ENCODE results near the gene EHMT1. TPM values are rescaled to one million over a fixed set of nuclear protein-coding genes. Genes with fewer than 3 reads are reported as not detected.

Gene EHMT1
- total RNA-seq, 1 donor from 2014 or later: 159 TPM

DNA sequence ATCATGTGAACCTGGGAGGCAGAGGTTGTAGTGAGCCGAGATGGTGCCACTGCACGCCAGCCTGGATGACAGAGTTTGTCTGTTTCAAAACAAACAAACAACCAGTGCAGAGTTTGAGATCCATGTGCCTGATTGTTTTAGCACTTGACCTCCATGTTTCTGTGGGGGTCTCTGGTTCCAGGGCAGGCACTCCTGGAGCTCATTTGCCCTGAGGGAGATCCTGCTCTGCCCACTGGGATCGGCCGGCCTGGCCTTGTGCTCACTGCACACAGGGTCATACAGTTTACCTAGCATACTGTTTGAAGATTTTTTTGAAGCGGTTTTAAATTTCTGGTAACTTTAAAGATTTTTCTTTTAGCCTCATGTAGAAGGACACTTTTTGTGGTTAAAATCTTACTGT, 78.4 kb downstream of the EHMT1 start:
- H3K27ac Mint-ChIP-seq: no peak overlapping the region
- peaks cover 6% of the 10 kb centered on the region for H3K36me3 Mint-ChIP-seq (ENCODE audit: insufficient read depth)
- H3K4me3 Mint-ChIP-seq (ENCODE audit: low read depth): no peak overlapping the region
- peaks cover 3% of the 10 kb centered on the region for H3K9me3 Mint-ChIP-seq (ENCODE audit: low read depth)
- H3K27me3 Mint-ChIP-seq: no peaks in the 10 kb centered on the region
- no peak for DNase-seq (ENCODE audit: low spot score, unreplicated experiment)
- TF ChIP-seq, protein P1, sequence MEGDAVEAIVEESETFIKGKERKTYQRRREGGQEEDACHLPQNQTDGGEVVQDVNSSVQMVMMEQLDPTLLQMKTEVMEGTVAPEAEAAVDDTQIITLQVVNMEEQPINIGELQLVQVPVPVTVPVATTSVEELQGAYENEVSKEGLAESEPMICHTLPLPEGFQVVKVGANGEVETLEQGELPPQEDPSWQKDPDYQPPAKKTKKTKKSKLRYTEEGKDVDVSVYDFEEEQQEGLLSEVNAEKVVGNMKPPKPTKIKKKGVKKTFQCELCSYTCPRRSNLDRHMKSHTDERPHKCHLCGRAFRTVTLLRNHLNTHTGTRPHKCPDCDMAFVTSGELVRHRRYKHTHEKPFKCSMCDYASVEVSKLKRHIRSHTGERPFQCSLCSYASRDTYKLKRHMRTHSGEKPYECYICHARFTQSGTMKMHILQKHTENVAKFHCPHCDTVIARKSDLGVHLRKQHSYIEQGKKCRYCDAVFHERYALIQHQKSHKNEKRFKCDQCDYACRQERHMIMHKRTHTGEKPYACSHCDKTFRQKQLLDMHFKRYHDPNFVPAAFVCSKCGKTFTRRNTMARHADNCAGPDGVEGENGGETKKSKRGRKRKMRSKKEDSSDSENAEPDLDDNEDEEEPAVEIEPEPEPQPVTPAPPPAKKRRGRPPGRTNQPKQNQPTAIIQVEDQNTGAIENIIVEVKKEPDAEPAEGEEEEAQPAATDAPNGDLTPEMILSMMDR (IDR thresholded peaks at IDR 0.05; ENCODE audit: unreplicated experiment): no peak
- peaks cover 28% of the 10 kb centered on the region for H3K4me1 Mint-ChIP-seq (ENCODE audit: low read depth)

DNA sequence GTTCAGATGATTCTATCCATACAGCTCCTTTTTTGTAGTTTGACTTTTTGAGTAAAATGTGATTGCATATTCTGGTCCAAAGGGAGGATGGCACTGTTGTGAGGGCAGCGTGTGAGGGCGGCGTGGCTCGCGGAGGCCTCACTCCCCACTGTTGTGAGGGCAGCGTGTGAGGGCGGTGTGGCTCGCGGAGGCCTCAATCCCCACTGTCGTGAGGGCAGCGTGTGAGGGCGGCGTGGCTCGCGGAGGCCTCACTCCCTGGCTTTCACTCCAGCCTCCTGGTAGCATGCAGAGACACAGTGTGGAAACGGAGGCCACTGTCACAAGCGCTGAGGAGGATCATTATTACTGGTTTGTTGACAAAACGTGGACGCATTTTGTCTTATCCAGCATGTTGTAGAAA, 79.0 kb downstream of the EHMT1 start:
- peaks cover 25% of the 10 kb centered on the region for H3K4me1 Mint-ChIP-seq (ENCODE audit: low read depth)
- peaks cover 3% of the 10 kb centered on the region for H3K9me3 Mint-ChIP-seq (ENCODE audit: low read depth)
- H3K27me3 Mint-ChIP-seq: no peaks in the 10 kb centered on the region
- H3K36me3 Mint-ChIP-seq (ENCODE audit: insufficient read depth): peaks cover 10% of the 10 kb centered on the region
- no peak overlapping the region for H3K4me3 Mint-ChIP-seq (ENCODE audit: low read depth)
- TF ChIP-seq, protein P1 (IDR thresholded peaks at IDR 0.05; ENCODE audit: unreplicated experiment): no peak
- peak overlapping the region; percentile 49 for H3K27ac Mint-ChIP-seq
- DNase-seq (ENCODE audit: low spot score, unreplicated experiment): no peak

DNA sequence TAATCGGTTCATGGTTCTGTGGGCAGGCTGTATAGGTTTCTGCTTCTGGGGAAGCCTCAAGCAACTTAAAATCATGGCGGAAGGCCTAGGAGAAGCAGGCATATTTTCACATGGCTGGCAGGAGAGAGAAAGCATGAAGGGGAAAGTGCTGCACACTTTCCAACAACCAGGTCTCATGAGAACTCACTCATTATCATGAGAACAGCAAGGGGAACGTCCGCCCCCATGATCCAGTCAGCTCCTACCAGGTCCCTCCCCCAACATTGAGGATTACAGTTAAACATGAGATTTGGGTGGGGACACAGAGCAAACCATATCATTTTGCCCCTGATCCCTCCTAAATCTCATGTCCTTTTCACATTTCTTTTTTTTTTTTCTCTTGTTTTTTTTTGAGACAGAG, 82.1 kb downstream of the EHMT1 start:
- Mint-ChIP-seq H3K4me1 (ENCODE audit: low read depth) (peaks cover 19% of the 10 kb centered on the region), H3K27me3 (no peaks in the 10 kb centered on the region), H3K27ac (peak overlapping the region; percentile 28), H3K4me3 (ENCODE audit: low read depth) (no peak overlapping the region), H3K9me3 (ENCODE audit: low read depth) (peaks cover 11% of the 10 kb centered on the region), H3K36me3 (ENCODE audit: insufficient read depth) (peaks cover 17% of the 10 kb centered on the region)
- TF ChIP-seq, protein P1 (IDR thresholded peaks at IDR 0.05; ENCODE audit: unreplicated experiment): no peak
- DNase-seq (ENCODE audit: low spot score, unreplicated experiment): no peak

DNA sequence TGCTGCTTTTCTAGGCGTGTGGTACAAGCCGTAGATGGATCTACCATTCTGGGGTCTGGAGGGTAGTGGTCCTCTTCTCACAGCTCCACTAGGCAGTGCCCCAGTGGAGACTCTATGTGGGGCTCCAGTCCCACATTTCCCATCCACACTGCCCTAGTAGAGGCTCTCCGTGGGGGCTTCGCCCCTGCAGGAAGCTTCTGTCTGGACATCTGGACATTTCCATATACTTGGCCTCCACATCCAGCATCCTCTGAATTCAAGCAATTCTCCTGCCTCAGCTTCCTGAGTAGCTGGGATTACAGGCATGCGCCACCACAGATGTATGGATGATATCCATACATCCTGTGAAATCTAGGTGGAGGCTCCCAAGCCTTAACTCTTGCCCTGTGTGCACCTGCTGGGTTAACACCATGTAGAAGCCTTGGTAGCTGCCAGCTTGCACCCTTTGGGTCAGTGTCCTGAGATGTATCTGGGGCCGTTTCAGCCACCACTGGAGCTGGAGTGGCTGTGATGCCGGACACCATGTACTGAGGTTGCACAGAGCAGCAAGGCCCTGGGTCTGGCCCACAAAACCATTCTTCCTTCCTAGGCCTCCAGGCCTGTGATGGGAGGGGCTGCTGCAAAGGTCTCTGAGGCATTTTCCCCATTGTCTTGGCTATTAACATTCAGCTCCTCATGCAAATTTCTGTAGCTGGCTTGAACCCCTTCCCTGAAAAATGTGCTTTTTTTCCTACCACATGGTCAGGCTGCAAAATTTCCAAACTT, 84.0 kb downstream of the EHMT1 start:
- Mint-ChIP-seq H3K27me3 (no peaks in the 10 kb centered on the region), H3K4me3 (ENCODE audit: low read depth) (no peak overlapping the region), H3K4me1 (ENCODE audit: low read depth) (peaks cover 10% of the 10 kb centered on the region), H3K27ac (no peak overlapping the region), H3K36me3 (ENCODE audit: insufficient read depth) (peaks cover 17% of the 10 kb centered on the region), H3K9me3 (ENCODE audit: low read depth) (peaks cover 11% of the 10 kb centered on the region)
- TF ChIP-seq, protein P1 (IDR thresholded peaks at IDR 0.05; ENCODE audit: unreplicated experiment): no peak
- DNase-seq (ENCODE audit: low spot score, unreplicated experiment): no peak

DNA sequence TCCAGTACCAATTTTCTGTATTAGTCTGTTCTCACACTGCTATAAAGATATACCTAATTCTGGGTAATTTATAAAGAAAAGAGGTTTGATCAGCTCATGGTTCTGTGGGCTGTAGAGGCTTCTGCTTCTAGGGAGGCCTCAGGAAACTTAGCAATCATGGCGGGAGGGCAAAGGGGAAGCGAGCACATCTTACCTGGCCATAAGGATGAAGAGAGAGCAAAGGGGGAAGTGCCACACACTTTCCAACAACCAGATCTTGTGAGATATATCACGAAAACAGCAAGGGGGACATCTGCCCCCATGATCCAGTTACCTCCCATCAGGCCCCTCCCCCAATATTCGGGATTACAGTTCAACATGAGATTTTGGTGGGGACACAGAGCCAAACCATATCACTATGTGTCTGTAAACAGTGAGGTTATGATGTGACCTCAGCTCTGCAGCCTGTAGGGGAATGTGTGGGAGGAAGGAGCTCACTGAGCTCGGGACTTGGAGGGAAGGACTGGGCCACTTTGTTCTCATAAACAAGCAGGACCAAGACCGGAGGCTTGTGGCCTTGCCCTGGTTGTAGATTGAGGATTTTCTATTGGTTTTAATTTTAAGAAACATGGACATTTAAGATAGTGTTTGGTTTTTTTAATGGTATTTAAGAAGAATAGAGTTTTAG, 85.2 kb downstream of the EHMT1 start:
- Mint-ChIP-seq H3K27ac (peak overlapping the region; percentile 60), H3K27me3 (no peaks in the 10 kb centered on the region), H3K4me1 (ENCODE audit: low read depth) (peaks cover 4% of the 10 kb centered on the region), H3K36me3 (ENCODE audit: insufficient read depth) (peaks cover 17% of the 10 kb centered on the region), H3K4me3 (ENCODE audit: low read depth) (no peak overlapping the region), H3K9me3 (ENCODE audit: low read depth) (peaks cover 11% of the 10 kb centered on the region)
- TF ChIP-seq, protein P1 (IDR thresholded peaks at IDR 0.05; ENCODE audit: unreplicated experiment): no peak
- no peak for DNase-seq (ENCODE audit: low spot score, unreplicated experiment)
